ENCODE results near the gene RAPGEF4.
"Not testable (repeated sequence)": the region's sequence is repeated elsewhere in the genome, so short reads cannot be mapped to it uniquely, and the experiment has no call there.

The RAPGEF4 gene

DNA sequence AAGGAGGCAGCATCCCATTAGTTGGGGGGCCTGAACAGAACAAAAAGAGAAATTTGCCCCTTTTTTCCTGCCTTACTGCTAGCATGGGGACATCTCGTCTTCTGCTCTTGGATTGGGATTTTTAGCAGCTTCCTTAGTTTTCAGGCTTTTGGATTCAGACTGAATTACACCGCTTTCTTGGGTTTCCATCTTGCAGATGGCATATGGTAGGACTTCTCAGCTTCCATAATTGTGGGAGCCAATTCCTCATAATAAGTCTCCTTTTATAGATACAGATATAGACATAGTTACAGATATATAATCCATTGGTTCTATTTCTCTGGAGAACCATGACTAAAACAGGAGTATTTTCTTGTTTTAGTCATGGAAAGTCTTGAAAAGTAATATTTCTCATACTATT is 5.2 kb upstream of the RAPGEF4 start:
- no peak for DNase-seq

DNA sequence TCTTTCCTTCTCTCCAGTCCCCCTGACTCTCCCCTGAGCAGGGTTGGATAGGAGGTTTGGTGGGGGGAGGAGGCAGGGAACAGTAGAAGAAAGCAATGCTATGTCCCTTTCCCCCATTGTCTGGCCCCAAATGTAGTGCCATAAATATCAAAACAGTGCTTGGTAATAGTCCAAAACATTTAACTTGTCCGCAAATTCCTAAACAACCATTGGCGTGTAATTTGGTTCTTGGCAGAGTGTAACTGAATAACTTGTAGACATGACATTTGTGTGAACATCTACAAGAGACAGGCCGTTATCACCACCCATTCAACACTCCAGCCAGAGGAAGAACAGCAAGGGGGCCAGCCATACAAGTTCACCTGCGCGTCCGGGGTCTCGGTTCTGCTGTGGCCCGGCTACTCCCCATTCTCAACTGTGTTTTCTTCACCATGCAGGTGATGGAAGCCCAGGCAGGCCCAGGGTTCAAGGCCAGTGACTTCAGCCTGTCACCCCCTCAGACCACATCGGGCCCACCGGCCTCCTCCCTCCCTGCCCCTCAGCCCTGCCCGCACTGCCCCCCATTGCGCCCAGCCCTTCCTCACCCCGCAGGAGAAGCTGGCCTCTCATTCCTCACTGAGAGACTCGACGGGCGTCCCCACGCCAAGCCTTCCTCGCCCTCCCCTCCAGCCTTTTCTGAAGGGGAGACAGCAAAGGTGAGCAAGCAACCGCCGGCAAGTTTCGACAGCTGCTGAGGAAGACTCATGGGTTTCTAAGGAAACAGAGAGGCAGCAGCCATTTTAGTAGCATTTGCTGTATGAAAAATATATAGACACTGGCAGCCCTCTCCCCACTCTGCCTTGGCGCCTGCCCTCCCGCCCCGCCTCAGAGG is 699 bp upstream of the RAPGEF4 start:
- DNase-seq = peak; percentile 37

DNA sequence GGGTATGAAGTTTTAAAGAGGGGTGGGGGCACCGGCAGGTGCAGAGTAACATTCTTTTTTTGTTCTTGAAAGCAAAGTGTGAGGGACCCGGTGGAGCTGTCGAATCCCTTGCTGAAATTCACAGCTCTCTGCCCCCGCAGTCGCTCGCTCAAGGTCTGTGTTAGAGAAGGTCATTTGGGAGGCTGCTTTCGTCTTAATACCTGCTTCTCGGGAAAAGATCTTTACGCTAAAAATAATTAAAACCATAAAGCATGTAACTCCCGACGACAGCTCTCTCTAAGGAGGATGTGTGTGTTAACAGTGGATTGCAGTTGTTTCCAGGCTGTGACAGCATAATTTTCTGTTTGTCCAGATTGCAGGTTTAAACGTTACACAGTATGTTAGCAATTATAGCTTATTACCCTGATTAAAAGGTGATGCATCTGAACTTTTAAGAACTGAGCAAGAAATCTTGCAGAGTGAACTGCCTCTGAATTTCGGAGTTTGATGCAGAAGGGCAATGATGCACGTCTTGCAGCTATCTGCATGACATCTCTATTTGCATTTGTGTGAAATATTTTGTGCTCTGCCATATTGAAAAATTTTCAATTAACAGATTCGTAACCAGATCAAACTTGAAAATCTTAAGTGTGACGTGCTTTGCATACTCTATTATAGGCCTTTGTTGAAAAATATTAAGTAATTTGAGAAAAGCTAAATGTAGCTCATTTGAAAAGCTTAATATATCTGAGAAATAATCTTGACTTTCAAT is 954 bp downstream of the RAPGEF4 start:
- DNase-seq = no peak

DNA sequence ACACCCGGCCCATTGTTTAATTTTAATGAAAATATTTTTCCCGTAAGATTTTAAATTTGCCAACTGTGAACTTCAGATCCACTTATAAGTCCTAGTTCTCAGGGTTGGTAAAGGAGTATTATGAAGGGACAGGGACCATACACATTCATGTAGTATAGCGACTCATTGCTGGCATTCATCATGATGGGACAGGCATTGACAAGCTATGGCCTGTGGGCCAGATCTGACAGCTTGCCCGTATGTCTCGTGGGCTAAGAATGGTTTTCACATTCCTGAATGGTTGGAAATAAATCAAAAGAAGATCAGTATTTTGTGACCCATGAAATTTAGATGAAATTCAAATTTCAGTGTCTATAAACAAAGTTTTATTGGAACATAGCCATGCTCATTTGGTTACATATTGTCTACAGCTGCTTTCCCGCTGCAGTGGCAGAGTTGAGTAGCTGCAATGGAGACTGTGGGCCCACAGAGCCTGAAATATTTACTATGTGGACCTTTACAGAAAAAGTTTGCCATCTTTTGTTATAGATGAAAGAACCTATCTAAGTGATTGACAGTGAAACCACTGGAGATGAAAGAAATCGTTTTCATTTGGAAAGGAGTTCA is 4.1 kb downstream of the RAPGEF4 start:
- no peak for DNase-seq

DNA sequence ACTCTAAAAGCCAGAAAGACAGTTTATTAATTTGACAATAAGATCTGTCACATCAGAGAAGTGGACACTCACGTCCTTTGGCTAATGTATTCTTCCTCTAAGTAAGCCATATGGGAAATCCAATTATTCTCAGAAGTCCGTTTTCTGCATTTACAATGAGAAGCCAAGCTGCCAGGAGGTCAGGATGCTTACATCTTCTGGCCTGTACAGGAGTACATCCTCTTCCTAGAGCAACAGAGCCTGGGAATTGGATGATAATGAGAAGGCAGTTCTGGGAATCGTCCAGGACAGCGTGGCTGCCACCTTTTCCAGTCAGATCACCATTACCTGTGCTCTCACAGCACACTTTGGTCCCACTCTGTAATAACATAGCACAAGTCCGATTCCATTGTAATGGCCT is 5.2 kb downstream of the RAPGEF4 start:
- DNase-seq = no peak

DNA sequence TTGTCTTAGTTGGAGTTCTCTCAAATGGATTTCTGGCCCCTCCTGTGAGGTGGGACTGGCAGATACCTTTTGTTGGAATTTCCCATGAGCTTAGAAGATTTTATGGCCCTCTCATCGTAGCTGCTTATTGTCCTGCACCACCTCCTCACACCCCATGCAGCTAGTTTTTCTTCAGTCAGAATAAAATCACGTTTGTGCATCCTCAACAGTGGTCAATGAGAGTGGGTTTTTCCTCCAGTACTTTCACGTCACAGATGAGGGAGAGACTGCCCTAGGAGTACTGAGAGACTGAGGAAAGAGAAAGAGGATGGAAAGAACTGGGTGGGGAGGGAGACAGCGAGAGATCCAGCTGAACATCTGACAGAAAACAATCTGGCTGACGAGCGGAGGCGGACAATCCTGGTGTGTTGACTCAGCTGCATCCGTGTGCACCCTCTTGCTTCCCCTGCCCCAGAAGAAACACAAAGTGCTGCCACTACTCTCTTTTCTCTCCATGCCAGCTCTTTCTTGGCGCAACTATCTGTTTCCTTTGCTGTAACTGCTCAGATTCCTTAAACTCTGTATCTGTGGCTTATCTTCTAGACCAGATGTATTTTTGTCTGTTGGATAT is 7.4 kb downstream of the RAPGEF4 start:
- peak; percentile 87 for DNase-seq

DNA sequence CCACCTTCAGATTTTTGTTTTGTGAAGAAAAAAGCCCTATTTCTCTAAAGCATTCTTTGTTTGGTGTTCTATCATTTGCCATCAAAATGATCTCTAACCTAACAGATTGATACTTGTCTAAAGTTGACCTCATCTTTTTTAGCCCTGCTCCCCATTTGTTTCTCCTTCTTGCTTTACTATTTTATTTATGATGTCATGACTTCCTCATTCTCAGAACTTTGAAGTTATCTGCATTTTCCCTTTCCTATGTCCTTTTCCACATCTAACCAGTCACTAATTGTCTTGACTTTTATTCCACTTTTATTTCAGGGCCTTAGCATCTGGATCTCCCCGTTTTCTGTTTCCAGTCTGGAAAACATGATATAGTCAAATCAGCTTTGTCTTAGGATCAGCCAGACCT is 8.3 kb downstream of the RAPGEF4 start:
- DNase-seq = no peak

DNA sequence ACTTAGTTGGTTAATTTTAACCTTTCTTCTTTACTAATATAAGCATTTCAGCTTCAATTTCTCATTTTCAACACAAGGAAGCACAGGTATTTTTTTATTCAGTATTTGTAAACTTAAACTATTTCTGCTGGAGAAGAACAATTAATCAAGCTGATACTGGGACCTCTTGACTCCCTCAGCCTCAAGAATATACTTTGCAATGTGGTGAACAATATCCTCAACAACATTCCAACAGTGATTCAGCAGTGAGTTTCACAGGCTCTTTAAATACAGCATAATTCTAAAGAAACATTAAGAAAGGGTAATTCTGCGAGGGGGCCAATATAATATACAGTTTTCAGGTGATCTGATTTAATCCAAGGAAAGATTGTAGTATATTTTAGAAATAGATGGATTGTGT is 10.0 kb downstream of the RAPGEF4 start:
- DNase-seq = no peak

DNA sequence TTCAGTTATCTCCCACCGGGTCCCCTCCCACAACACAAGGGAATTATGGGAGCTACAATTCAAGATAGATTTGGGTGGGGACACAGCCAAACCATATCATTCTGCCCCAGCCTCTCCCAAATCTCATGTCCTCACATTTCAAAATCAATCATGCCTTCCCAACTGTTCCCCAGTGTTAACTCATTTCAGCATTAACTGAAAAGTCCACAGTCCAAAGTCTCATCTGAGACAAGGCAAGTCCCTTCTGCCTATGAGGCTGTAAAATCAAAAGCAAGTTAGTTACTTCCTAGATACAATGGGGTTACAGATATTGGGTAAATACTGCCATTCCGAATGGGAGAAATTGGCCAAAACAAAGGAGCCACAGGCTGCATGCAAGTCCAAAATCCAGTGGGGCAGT is 12.9 kb downstream of the RAPGEF4 start:
- not testable (repeated sequence) for DNase-seq

DNA sequence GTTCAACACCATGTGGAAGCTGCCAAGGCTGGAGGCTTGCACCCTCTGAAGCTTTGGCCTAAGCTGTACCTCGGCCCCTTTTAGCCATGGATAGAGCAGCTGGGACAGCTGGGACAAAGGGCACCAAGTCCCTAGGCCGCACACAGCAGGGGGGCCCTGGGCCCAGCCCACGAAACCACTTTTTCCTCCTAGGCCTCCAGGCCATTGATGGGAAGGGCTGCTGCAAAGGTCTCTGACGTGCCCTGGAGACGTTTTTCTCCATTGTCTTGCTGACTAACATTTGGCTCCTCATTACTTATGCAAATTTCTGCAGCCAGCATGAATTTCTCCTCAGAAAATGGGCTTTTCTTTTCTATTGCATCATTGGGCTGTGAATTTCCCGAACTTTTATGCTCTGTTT is 13.7 kb downstream of the RAPGEF4 start:
- DNase-seq = no peak

DNA sequence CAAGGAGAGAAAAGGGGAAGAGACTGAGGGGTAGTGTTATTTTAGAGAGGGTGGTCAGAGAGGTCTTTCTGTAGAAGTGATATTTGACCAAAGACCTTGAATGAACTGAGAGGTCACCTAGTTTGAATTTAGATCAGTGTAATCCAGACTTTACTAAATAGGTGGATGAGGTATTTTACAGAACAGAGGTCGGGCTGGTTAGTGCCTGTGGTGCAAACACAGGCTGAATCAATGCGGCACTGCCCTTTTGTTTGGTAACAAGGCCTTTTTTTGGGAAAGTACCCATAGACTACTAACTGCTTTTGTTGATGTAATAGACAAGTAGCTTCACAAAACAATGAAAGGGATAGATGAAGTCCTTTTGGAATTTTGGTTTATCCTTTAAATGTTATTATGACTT is 15.9 kb downstream of the RAPGEF4 start:
- no peak for DNase-seq

DNA sequence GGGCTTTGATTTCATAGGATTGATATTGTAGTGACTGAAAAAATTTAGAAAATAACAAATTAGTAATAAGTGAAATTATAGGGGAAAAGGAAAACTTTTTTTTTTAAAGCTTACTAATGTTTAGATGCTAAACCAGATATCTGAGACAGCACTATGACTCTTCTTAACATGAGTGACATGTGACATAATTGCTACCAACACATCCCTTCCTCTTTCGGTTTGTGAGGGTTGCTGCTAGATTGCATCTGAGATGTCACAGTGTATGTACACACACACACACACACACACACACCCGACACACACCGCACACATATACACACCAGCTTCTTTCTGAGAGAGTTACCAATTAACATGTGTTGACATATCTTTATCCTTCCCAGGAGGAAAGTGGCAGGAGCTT is 18.0 kb downstream of the RAPGEF4 start:
- DNase-seq = no peak

DNA sequence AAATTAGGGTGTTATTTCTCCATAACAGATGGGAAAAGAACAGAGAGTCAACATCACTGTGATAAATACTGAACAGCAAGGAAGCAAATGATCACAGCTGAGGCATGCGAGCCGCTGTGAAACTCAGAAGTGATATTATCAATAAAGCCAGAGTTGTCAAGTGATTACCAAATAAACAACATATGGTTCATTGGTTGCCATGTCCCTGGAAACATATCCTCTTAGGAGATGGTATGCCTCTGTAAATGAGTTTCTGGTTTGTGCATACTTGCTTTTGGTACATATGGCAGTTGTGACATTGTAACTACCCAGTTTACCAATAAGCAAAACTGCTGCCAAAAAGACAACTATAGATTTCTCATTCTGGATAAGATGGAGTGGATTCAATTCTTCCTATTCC is 23.8 kb downstream of the RAPGEF4 start:
- DNase-seq = no peak

DNA sequence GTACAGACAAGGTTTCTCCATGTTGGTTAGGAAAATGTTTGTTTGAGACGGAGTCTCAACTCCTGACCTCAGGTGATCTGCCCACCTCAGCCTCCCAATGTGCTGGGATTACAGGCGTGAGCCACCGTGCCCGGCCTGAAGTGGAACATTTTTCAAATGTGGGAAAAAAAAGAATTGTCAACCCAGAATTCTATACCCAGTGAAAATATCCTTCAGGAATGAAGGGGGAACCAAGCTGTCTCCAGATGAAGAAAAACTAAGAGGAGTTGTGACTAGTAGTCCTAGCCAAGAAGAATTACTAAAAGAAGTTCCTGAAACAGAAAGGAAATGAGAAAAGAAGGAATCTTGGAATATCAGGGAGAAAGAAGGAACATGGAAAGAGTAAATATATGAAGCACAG is 25.7 kb downstream of the RAPGEF4 start:
- DNase-seq = no peak

DNA sequence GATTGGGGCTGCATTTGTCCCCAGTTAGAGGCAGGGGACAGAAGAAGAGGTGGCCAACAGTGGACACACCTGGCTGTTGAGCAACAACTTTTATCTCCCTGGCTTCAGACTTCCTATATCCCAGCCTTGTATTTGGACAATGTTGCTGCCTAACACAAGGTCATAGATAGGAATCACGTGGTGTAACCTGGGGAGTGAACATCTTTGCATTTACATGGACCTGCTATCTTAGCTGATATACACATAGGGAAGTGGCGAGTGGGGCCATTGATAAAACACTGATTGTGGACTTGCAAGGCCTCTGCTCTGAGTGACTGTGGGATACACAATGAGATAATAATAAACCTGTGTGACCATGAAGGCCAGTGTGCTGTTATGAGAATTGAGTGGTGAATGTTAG is 26.9 kb downstream of the RAPGEF4 start:
- DNase-seq = no peak

DNA sequence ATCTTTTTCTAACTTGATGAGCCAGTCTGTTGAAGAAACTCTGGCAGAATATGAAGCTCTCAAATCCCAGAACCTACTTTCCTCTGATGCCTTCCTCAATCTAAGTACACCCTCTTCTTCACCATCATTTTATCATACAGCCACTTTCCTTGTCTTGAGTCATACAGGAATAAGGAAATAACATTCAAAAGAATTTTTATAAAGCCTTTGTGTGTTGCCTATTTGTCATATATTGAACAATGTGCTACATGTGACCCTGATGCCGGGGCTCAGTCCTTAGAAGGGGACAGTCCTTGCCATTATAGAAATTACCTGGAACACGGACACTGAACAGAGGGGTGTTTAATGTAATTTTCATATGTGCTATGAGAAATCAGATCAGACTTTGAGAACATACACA is 27.4 kb downstream of the RAPGEF4 start:
- no peak for DNase-seq

DNA sequence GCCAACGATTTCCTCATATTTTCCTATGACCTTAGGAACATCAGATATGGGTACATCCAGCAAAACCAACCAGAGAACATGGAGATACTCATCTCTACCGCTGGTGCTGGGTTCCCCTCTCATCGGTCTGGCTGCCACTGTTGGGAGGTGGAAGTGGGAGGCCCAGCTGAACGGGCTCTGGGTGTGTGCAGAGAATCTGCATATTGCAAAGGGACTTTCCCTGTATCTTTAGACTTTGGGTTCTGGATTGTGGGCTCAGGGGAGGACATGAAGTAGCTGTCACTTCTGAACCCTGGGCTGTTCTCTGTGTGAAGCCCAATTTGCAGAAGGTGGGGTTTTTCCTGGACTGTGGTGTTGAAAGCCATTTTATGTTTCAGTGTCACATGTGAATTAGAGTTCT is 30.0 kb downstream of the RAPGEF4 start:
- DNase-seq = no peak

DNA sequence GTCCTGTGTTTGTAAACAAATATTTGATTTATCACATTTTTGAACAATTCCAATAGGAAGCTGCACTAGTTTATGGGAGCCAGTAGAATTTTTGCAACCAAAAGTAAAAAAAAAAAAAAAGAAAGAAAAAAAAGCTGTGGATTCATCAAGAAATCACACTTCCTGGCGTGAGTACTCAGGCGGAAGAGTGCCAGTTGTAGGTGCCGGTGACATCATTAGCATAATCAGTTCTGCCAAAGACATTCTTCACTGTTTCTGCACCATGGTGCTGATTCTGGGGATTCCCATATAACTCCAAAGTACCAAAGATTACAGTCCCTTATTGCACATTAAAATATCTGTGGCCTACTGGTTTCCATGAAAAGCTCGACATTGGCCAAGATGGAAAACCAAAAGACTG is 32.8 kb downstream of the RAPGEF4 start:
- no peak for DNase-seq

DNA sequence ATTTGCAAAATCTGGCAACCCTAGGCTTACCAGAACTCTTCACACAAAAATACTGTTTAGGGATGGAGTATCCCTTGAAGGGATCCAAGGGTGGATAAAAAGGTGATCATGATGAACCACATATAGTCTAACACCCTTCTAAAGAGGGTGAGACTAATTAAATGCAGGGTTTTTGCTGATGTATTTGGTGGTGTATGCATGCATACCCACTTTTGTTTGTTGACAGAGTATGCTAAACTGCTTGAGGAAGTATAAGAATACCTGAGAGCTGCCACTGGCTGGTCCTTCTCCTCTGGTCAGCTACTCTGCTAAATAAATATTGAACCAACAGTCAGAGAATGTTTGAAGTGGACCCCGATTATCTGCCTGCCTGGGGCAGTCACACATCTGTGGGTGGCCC is 34.2 kb downstream of the RAPGEF4 start:
- DNase-seq = peak; percentile 7

DNA sequence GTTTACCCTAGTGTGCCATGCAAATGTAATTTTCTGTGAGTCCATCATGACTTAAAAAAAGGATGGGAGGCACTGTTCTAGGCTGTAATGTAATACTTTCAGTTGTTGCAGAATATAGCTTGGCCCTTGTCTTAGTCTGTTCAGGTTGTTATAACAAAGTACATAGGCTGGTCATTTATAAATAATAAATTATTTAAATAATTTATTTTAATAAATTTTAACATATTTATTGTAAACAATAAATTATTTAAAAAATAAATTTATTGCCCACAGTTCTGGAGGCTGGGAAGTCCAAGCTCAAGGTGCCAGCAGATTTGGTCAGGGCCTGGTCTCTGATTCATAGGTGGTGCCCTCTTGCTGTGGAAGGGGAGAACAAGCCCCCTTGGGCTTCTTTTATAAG is 35.2 kb downstream of the RAPGEF4 start:
- no peak for DNase-seq

DNA sequence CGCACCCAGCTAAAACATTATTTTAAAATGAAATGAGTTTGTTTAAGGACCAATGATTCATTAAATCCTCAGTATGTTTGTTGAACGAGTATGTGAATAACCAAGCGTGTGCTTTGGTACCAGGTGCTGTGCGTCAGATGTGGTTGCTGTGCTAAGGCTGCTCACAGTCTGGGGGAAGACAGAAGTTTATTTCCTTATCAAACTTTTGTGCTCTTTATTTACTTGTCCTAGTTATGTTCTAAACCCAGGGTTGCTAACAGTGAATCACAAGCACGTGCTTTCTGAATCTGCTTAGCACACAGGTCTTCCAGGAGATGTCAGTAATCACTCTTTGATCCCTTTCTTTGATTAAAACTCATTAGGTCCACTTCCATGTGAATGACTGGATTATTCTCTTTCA is 37.0 kb downstream of the RAPGEF4 start:
- no peak for DNase-seq

DNA sequence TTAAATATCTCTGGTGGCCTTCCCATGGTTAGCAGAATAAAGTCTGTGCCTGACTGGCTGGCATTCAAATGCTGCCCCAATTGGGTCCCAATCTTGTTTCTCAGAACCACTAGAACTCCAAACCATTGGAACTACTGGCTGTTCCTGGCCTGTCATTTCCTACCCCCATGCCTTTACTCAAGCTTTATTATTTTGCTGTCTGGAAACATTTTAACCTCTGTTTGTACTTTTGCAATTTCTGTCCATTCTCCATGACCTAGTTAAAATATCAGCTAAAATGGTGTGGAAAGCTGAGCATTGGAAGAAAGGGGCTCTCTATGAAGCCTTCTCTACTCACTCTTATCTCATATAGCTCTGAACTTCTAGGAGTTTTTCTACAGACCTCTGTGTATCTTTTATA is 38.7 kb downstream of the RAPGEF4 start:
- no peak for DNase-seq

DNA sequence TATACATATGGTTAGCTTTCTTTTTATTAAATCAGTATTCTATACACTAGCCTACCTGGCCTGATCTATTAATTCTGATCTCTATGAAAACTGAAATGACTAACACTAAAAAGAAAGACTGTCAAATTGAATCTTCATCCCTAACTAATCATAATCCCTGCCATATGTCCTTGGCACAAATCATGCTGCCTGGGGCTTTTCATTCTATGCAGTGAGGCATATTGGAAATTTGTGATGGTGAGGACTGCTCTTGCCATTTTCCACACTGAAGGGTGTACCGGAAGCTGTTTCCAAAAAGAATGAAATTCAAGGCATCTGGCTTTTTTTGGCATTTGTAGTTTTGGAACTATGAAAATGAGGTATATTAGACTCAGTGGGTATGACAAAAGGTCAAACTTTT is 39.7 kb downstream of the RAPGEF4 start:
- no peak for DNase-seq

DNA sequence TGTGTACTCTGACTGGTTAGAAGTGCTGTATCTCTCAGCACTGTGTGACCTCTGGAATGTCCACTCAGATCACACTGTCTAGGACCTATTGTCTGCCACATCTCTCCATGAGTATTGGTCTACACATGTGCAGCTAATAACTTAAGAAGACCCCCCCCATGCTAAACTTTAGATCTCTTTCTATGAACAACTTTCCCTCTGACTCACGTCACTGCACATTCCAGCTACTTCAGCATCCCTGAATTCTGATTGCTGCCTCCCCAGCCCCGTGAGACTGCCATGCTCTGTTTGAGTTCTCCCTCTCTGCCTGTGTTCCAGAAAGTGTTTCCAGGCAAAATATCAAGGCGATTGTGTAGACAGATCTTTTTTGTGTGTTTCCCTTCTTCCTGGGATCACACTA is 41.8 kb downstream of the RAPGEF4 start:
- no peak for DNase-seq

Data from NCI-H510A (cell line).